GM12878 (cell line): ENCODE measurements around the gene EYA4. TPM values are rescaled to one million over a fixed set of nuclear protein-coding genes. Genes with fewer than 3 reads are reported as not detected.

Source experiments
- ATAC-seq: fragments of 200-7000 bp; cut with Tn5 transposase; 3 replicates; pipeline ENCODE4 v1.9.1; 2020; ENCODE audit warnings: mild to moderate bottlenecking, moderate library complexity
- BruUV-seq: library from RNA; stranded (reverse); fragments of 400-500 nt; replicated peaks from 2 replicates; lab custom pipeline; 2021; lab: Mats Ljungman, UMichigan
- CTCF ChIA-PET: fragments of 300-600 bp; sonication (Branson Sonifier 250); formaldehyde crosslinking; extraction: SDS; loops from one replicate; lab custom pipeline; 2021; ENCODE audit warnings: inconsistent platforms; lab: Yijun Ruan, JAX
- POLR2A ChIA-PET: fragments of 350-600 bp; formaldehyde crosslinking; extraction: SDS; loops from one replicate; lab custom pipeline; 2021; ENCODE audit warnings: inconsistent platforms; lab: Charles Lee
- RAD21 ChIA-PET: fragments of 300-600 bp; sonication (Branson Sonifier 250); formaldehyde crosslinking; loops from one replicate; lab custom pipeline; 2023; ENCODE audit warnings: antibody characterized with exemption; ENCODE audit not compliant: unreplicated experiment; lab: Charles Lee
- SMC1A ChIA-PET: fragments of 300-600 bp; sonication (Branson Sonifier 250); formaldehyde crosslinking; loops from one replicate; lab custom pipeline; 2023; ENCODE audit not compliant: unreplicated experiment, uncharacterized antibody; lab: Charles Lee
- DNase-seq: peaks from one replicate; pipeline ENCODE4 v3.0.0-alpha.2; 2011; ENCODE audit warnings: low read depth, low spot score
- FAIRE-seq: peaks from 3 replicates; lab custom pipeline; 2011; peaks lifted over from hg19 to GRCh38; lab: Jason Lieb, UNC
- H2AFZ ChIP-seq: 2 replicates; pipeline ENCODE4 v1.6.0; 2011; ENCODE audit warnings: low read depth, low read length, control low read depth; ENCODE audit not compliant: control insufficient read depth
- H3K27ac ChIP-seq: 2 replicates; pipeline ENCODE4 v1.5.1; 2011; ENCODE audit warnings: control low read depth; ENCODE audit not compliant: control insufficient read depth, insufficient read depth
- H3K27me3 ChIP-seq, 2 experiments: replicated peaks in 1 of 2; 2 replicates each; pipeline versions ENCODE4 v1.6.0 to v1.6.1; 2011; ENCODE audit warnings: low read length in 1 of 2; ENCODE audit not compliant: control insufficient read depth in 2 of 2, insufficient read depth in 2 of 2
- H3K36me3 ChIP-seq, 2 experiments: 2 replicates each; pipeline ENCODE4 v1.5.1; 2011; ENCODE audit warnings: low read length in 1 of 2; ENCODE audit not compliant: control insufficient read depth in 2 of 2, insufficient read depth in 2 of 2
- H3K4me1 ChIP-seq: 2 replicates; pipeline ENCODE4 v1.6.1; 2011; ENCODE audit warnings: mild to moderate bottlenecking, low read length, moderate library complexity, mixed read lengths; ENCODE audit not compliant: control insufficient read depth, insufficient read depth
- H3K4me2 ChIP-seq: 2 replicates; pipeline ENCODE4 v1.6.0; 2011; ENCODE audit warnings: control low read depth; ENCODE audit not compliant: control insufficient read depth, insufficient read depth
- H3K4me3 ChIP-seq: fragments of 200-600 bp; sonication (generic); 2 replicates; pipeline ENCODE4 v1.5.1; 2016
- H3K79me2 ChIP-seq: 2 replicates; pipeline ENCODE4 v1.6.0; 2011; ENCODE audit warnings: low read length; ENCODE audit not compliant: control insufficient read depth, insufficient read depth
- H3K9ac ChIP-seq: 2 replicates; pipeline ENCODE4 v1.8.0; 2011; ENCODE audit warnings: low read length, control low read depth, mixed read lengths; ENCODE audit not compliant: control insufficient read depth, insufficient read depth
- H3K9me3 ChIP-seq: replicated peaks from 3 replicates; pipeline ENCODE4 v1.5.1; 2011; ENCODE audit warnings: mild to moderate bottlenecking, low read length; ENCODE audit not compliant: control insufficient read depth, insufficient read depth
- H4K20me1 ChIP-seq: 2 replicates; pipeline ENCODE4 v1.6.0; 2011; ENCODE audit not compliant: control insufficient read depth, insufficient read depth
- CBX5 ChIP-seq: sonication (generic); IDR thresholded peaks from 2 replicates; pipeline ENCODE4 v1.6.1; 2016; ENCODE audit warnings: low read depth, moderate library complexity, mild to moderate bottlenecking, inconsistent platforms
- KLF5 ChIP-seq: fragments of 450-650 bp; IDR thresholded peaks from 2 replicates; pipeline ENCODE4 v1.6.1; 2014; ENCODE audit warnings: mild to moderate bottlenecking; ENCODE audit not compliant: partially characterized antibody
- LARP7 ChIP-seq: fragments of 450-650 bp; IDR thresholded peaks from 2 replicates; pipeline ENCODE4 v1.6.1; 2017; ENCODE audit warnings: mild to moderate bottlenecking
- NRF1 ChIP-seq: conservative IDR thresholded peaks from 2 replicates; pipeline ENCODE4 v1.6.1; 2011; ENCODE audit warnings: mild to moderate bottlenecking, low read depth, low read length, improper control_type of control experiment
- POLR2A ChIP-seq: IDR thresholded peaks from 2 replicates; pipeline ENCODE4 v1.6.1; 2011; ENCODE audit warnings: low read depth, mild to moderate bottlenecking, low read length
- POLR2AphosphoS2 ChIP-seq: IDR thresholded peaks from 2 replicates; pipeline ENCODE4 v1.6.1; 2011; ENCODE audit warnings: low read depth, mild to moderate bottlenecking, low read length, improper control_type of control experiment, moderate library complexity
- POU2F2 ChIP-seq: IDR thresholded peaks from 3 replicates; pipeline ENCODE4 v1.6.1; 2011; ENCODE audit warnings: low read depth, mild to moderate bottlenecking, low read length, borderline replicate concordance
- TAF1 ChIP-seq: IDR thresholded peaks from 2 replicates; pipeline ENCODE4 v1.6.1; 2011; ENCODE audit warnings: mild to moderate bottlenecking, low read depth, low read length, borderline replicate concordance
- TCF12 ChIP-seq: IDR thresholded peaks from 2 replicates; pipeline ENCODE4 v1.6.1; 2011; ENCODE audit warnings: low read depth, mild to moderate bottlenecking, low read length
- WGBS: methylation state at CpG from one replicate; pipeline ENCODE4 v1.1.6; 2016; ENCODE audit warnings: low lambda C conversion rate; ENCODE audit not compliant: insufficient replicate concordance, insufficient coverage; ENCODE audit errors: missing lambda C conversion rate; 5-methylcytosine and 5-hydroxymethylcytosine counted together
- in situ Hi-C: fragments of 300-500 bp; cut with MboI; formaldehyde crosslinking; loops from 9 replicates; pipeline ENCODE4 v1.14.3; 2018; ENCODE audit warnings: mixed read lengths
- intact Hi-C: fragments of 100-400 bp; cut with micrococcal nuclease; formaldehyde crosslinking; loops from one replicate; pipeline ENCODE4 v1.14.2; 2022; ENCODE audit not compliant: unreplicated experiment
- polyA plus RNA-seq, 11 experiments: library from polyadenylated mRNA; depleted of rRNA in 4 of 11; unstranded in 6 of 11; stranded (reverse) in 5 of 11; fragments of >200 nt; fragmentation: Nextera tagmentation in 4 of 11; fragmentation: Illumina TruSeq in 1 of 11; extraction: Ambion mirVana in 4 of 11; extraction: Trizol in 1 of 11; gene quantifications; 1 replicate in 1 of 11; 2 replicates in 10 of 11; pipeline versions ENCODE4 v1.2.1 to v1.2.3, GENCODE V29; 2011 to 2016; ENCODE audit warnings: inconsistent platforms in 2 of 11, missing spikeins in 2 of 11, low read depth in 1 of 11
- total RNA-seq, 4 experiments: library from RNA; depleted of rRNA in 3 of 4; stranded (reverse); fragments of >200 nt in 3 of 4; fragmentation: Illumina TruSeq in 1 of 4; extraction: Trizol in 1 of 4; gene quantifications; 2 replicates each; pipeline versions ENCODE4 v1.2.1 to v1.2.3, GENCODE V29; 2013 to 2021
- TF ChIP-seq, protein P1 (sequence below): fragments of 450-650 bp; IDR thresholded peaks from 2 replicates; pipeline ENCODE4 v1.6.1; 2014; ENCODE audit warnings: mild to moderate bottlenecking
- TF ChIP-seq, protein P2 (sequence below): IDR thresholded peaks from 2 replicates; pipeline ENCODE4 v1.6.1; 2012; ENCODE audit warnings: low read depth, low read length, improper control_type of control experiment
- TF ChIP-seq, protein P3 (sequence below): fragments of 450-650 bp; IDR thresholded peaks from 2 replicates; pipeline ENCODE4 v1.6.1; 2017; ENCODE audit warnings: mild to moderate bottlenecking
- TF ChIP-seq, protein P4 (sequence below): IDR thresholded peaks from 2 replicates; pipeline ENCODE4 v1.6.1; 2012; ENCODE audit warnings: low read depth, low read length, improper control_type of control experiment
- TF ChIP-seq, protein P5 (sequence below): fragments of 450-650 bp; IDR thresholded peaks from 2 replicates; pipeline ENCODE4 v1.6.1; 2016; ENCODE audit warnings: mild to moderate bottlenecking

Gene EYA4
- total and polyA plus RNA-seq, 10 of the 15 experiments (the other 5 are each of a cell fraction or from before 2014, with no cell fraction given) = 0.02 TPM; not detected in 9

DNA sequence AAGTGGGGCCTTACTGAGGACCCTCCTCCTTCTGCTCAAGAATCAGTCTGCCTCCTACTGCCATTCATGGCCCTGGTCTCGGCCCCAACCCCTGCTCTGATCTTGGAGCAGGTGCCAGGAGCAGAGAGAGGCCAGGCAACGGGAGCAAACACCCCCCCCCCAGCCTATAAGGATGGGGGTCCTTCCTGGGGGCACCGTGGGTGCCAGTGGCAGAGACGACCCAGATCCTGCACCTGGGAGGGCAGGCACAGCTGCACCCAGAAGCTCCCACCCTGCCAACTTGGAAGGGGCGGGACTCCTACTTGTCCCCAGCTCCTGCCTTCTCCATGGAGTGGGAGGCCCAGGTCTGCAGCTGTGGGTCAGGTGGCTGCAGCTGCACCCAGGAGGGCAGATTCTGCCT lies 183.2 kb downstream of the EYA4 start (continued):
- TF ChIP-seq, protein P1, sequence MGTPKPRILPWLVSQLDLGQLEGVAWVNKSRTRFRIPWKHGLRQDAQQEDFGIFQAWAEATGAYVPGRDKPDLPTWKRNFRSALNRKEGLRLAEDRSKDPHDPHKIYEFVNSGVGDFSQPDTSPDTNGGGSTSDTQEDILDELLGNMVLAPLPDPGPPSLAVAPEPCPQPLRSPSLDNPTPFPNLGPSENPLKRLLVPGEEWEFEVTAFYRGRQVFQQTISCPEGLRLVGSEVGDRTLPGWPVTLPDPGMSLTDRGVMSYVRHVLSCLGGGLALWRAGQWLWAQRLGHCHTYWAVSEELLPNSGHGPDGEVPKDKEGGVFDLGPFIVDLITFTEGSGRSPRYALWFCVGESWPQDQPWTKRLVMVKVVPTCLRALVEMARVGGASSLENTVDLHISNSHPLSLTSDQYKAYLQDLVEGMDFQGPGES = no peak
- TF ChIP-seq, protein P2, sequence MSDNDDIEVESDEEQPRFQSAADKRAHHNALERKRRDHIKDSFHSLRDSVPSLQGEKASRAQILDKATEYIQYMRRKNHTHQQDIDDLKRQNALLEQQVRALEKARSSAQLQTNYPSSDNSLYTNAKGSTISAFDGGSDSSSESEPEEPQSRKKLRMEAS = no peak

DNA sequence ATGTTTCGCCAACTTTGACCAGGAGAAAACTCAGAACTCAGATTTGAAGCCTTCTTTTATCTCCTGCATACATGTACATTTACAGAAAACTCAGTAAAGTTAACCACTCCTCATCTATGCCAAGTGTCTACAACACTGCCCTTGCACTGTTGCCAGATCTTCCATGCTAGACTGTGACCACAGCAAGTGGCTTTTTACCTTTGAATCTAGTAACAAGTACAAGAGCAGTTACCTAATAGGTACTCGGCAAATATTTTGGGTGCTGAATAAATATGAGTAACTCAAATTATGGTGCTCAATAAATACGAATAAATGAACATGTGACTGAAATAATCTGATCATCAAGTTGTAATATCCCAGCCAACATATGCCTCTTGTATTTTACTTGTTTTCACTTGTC lies 184.9 kb downstream of the EYA4 start:
- CTCF ChIA-PET = no interaction called here
- intact Hi-C loops = no loop called here

More for the DNA sequence above, 184.9 kb downstream of the EYA4 start:
- TF ChIP-seq, protein P3, sequence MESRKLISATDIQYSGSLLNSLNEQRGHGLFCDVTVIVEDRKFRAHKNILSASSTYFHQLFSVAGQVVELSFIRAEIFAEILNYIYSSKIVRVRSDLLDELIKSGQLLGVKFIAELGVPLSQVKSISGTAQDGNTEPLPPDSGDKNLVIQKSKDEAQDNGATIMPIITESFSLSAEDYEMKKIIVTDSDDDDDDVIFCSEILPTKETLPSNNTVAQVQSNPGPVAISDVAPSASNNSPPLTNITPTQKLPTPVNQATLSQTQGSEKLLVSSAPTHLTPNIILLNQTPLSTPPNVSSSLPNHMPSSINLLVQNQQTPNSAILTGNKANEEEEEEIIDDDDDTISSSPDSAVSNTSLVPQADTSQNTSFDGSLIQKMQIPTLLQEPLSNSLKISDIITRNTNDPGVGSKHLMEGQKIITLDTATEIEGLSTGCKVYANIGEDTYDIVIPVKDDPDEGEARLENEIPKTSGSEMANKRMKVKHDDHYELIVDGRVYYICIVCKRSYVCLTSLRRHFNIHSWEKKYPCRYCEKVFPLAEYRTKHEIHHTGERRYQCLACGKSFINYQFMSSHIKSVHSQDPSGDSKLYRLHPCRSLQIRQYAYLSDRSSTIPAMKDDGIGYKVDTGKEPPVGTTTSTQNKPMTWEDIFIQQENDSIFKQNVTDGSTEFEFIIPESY = no peak
- no peak for TF ChIP-seq KLF5
- TF ChIP-seq TAF1 = no peak
- TF ChIP-seq, protein P4, sequence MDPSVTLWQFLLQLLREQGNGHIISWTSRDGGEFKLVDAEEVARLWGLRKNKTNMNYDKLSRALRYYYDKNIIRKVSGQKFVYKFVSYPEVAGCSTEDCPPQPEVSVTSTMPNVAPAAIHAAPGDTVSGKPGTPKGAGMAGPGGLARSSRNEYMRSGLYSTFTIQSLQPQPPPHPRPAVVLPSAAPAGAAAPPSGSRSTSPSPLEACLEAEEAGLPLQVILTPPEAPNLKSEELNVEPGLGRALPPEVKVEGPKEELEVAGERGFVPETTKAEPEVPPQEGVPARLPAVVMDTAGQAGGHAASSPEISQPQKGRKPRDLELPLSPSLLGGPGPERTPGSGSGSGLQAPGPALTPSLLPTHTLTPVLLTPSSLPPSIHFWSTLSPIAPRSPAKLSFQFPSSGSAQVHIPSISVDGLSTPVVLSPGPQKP = no peak
- TF ChIP-seq, protein P5, sequence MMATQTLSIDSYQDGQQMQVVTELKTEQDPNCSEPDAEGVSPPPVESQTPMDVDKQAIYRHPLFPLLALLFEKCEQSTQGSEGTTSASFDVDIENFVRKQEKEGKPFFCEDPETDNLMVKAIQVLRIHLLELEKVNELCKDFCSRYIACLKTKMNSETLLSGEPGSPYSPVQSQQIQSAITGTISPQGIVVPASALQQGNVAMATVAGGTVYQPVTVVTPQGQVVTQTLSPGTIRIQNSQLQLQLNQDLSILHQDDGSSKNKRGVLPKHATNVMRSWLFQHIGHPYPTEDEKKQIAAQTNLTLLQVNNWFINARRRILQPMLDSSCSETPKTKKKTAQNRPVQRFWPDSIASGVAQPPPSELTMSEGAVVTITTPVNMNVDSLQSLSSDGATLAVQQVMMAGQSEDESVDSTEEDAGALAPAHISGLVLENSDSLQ = no peak
- TF ChIP-seq CBX5 = no peak
- TF ChIP-seq POLR2A = no peak
- no peak for TF ChIP-seq LARP7
- TF ChIP-seq NRF1 = no peak
- no peak for TF ChIP-seq TCF12
- no peak for TF ChIP-seq POU2F2
- TF ChIP-seq POLR2AphosphoS2 = no peak
- TF ChIP-seq, all 136 proteins: peak for 0
- no peaks in the 10 kb centered on the region for H3K36me3 ChIP-seq
- DNase-seq = no peak
- H3K27me3 ChIP-seq = no peaks in the 10 kb centered on the region
- WGBS = 10% methylated on average over 3 of the region's 3 CpGs
- ChIA-PET SMC1A (no interaction called here), RAD21 (no interaction called here), POLR2A (no interaction called here)
- in situ Hi-C loops = no loop called here
- no peak overlapping the region for H3K4me3 ChIP-seq
- H4K20me1 ChIP-seq = no peaks in the 10 kb centered on the region; the same call in 1 of the 2 replicates
- H3K27ac ChIP-seq = no peak overlapping the region
- no peaks in the 10 kb centered on the region for H3K4me1 ChIP-seq
- no peak overlapping the region for H3K4me2 ChIP-seq
- no peak for FAIRE-seq
- BruUV-seq = no TSS peak
- no peak overlapping the region for H2AFZ ChIP-seq
- H3K9ac ChIP-seq = no peak overlapping the region
- no peak for ATAC-seq
- no peaks in the 10 kb centered on the region for H3K9me3 ChIP-seq
- H3K79me2 ChIP-seq = no peaks in the 10 kb centered on the region
